ENCODE results near the gene KLHL6. TPM values are rescaled to one million over a fixed set of nuclear protein-coding genes. Genes with fewer than 3 reads are reported as not detected.

KLHL6 gene
- polyA plus RNA-seq, 4 donors, result 0.22 to 2.0 (median 1.5) TPM

GRCh38 chr3:183487016-183487415 lies 68.5 kb downstream of the KLHL6 start:
- no peak overlapping the region for H3K4me3 ChIP-seq (ENCODE audit: low read depth in 1 of 3, low read length in 3 of 3)
- H3K9me3 ChIP-seq (ENCODE audit: control insufficient read depth in 2 of 2, insufficient read depth in 1 of 2, low read depth in 1 of 2, low read length in 1 of 2), result no peaks in the 10 kb centered on the region
- H3K4me1 ChIP-seq (ENCODE audit: control insufficient read depth in 3 of 3, insufficient read depth in 2 of 3, low read depth in 1 of 3, low read length in 2 of 3), result peaks cover 0 to 12% (median 0%) of the 10 kb centered on the region in 3 donors
- 68 to 76% (median 72%) methylated on average over 4 of the region's 4 CpGs for WGBS, 3 donors
- DNase-seq, result no peak
- no peaks in the 10 kb centered on the region for H3K27me3 ChIP-seq (ENCODE audit: control insufficient read depth in 3 of 3, insufficient read depth in 3 of 3, low read length in 3 of 3)
- peaks cover 0 to 3% (median 0%) of the 10 kb centered on the region in 3 donors for H3K36me3 ChIP-seq (ENCODE audit: control insufficient read depth in 3 of 3, insufficient read depth in 2 of 3, low read depth in 1 of 3, low read length in 3 of 3)
- FAIRE-seq, result no peak
- no peak overlapping the region for H3K27ac ChIP-seq (ENCODE audit: low read depth in 1 of 3, low read length in 2 of 3)

GRCh38 chr3:183486472-183486871 lies 69.0 kb downstream of the KLHL6 start:
- no peak for DNase-seq

GRCh38 chr3:183485585-183485984 lies 69.9 kb downstream of the KLHL6 start:
- 83 to 93% (median 90%) methylated on average over 6 of the region's 6 CpGs for WGBS, 3 donors
- Histone ChIP-seq H3K9me3 (ENCODE audit: control insufficient read depth in 2 of 2, insufficient read depth in 1 of 2, low read depth in 1 of 2, low read length in 1 of 2) (no peaks in the 10 kb centered on the region), H3K27me3 (ENCODE audit: control insufficient read depth in 3 of 3, insufficient read depth in 3 of 3, low read length in 3 of 3) (no peaks in the 10 kb centered on the region), H3K4me1 (ENCODE audit: control insufficient read depth in 3 of 3, insufficient read depth in 2 of 3, low read depth in 1 of 3, low read length in 2 of 3) (peaks cover 0 to 5% (median 0%) of the 10 kb centered on the region in 3 donors), H3K4me3 (ENCODE audit: low read depth in 1 of 3, low read length in 3 of 3) (no peak overlapping the region), H3K27ac (ENCODE audit: low read depth in 1 of 3, low read length in 2 of 3) (peak overlapping the region in 1 of 3 donors; percentile 42), H3K36me3 (ENCODE audit: control insufficient read depth in 3 of 3, insufficient read depth in 2 of 3, low read depth in 1 of 3, low read length in 3 of 3) (peaks cover 0 to 3% (median 0%) of the 10 kb centered on the region in 3 donors)
- FAIRE-seq, result no peak
- no peak for DNase-seq

More at GRCh38 chr3:183486472-183486871, 69.0 kb downstream of the KLHL6 start:
- H3K27me3 ChIP-seq (ENCODE audit: control insufficient read depth in 3 of 3, insufficient read depth in 3 of 3, low read length in 3 of 3), result no peaks in the 10 kb centered on the region
- peaks cover 0 to 12% (median 0%) of the 10 kb centered on the region in 3 donors for H3K4me1 ChIP-seq (ENCODE audit: control insufficient read depth in 3 of 3, insufficient read depth in 2 of 3, low read depth in 1 of 3, low read length in 2 of 3)
- H3K9me3 ChIP-seq (ENCODE audit: control insufficient read depth in 2 of 2, insufficient read depth in 1 of 2, low read depth in 1 of 2, low read length in 1 of 2), result no peaks in the 10 kb centered on the region
- H3K36me3 ChIP-seq (ENCODE audit: control insufficient read depth in 3 of 3, insufficient read depth in 2 of 3, low read depth in 1 of 3, low read length in 3 of 3), result peaks cover 0 to 3% (median 0%) of the 10 kb centered on the region in 3 donors
- H3K4me3 ChIP-seq (ENCODE audit: low read depth in 1 of 3, low read length in 3 of 3), result no peak overlapping the region
- 87 to 93% (median 89%) methylated on average over 6 of the region's 6 CpGs for WGBS, 3 donors
- no peak for FAIRE-seq
- H3K27ac ChIP-seq (ENCODE audit: low read depth in 1 of 3, low read length in 2 of 3), result no peak overlapping the region

- 89 to 91% (median 91%) methylated on average over 6 of the region's 6 CpGs for WGBS, 3 donors
- Histone ChIP-seq H3K36me3 (ENCODE audit: control insufficient read depth in 3 of 3, insufficient read depth in 2 of 3, low read depth in 1 of 3, low read length in 3 of 3) (peaks cover 0 to 3% (median 0%) of the 10 kb centered on the region in 3 donors), H3K9me3 (ENCODE audit: control insufficient read depth in 2 of 2, insufficient read depth in 1 of 2, low read depth in 1 of 2, low read length in 1 of 2) (no peaks in the 10 kb centered on the region), H3K4me1 (ENCODE audit: control insufficient read depth in 3 of 3, insufficient read depth in 2 of 3, low read depth in 1 of 3, low read length in 2 of 3) (peaks cover 0 to under 1% (median 0%) of the 10 kb centered on the region in 3 donors), H3K4me3 (ENCODE audit: low read depth in 1 of 3, low read length in 3 of 3) (no peak overlapping the region), H3K27ac (ENCODE audit: low read depth in 1 of 3, low read length in 2 of 3) (peak overlapping the region in 1 of 3 donors; percentile 42), H3K27me3 (ENCODE audit: control insufficient read depth in 3 of 3, insufficient read depth in 3 of 3, low read length in 3 of 3) (no peaks in the 10 kb centered on the region)
- FAIRE-seq (no peak), DNase-seq (no peak)
These were observed 70.4 kb downstream of the KLHL6 start for GRCh38 chr3:183485093-183485492.

- FAIRE-seq, result no peak
- Histone ChIP-seq H3K4me1 (ENCODE audit: control insufficient read depth in 3 of 3, insufficient read depth in 2 of 3, low read depth in 1 of 3, low read length in 2 of 3) (no peaks in the 10 kb centered on the region), H3K4me3 (ENCODE audit: low read depth in 1 of 3, low read length in 3 of 3) (no peak overlapping the region), H3K36me3 (ENCODE audit: control insufficient read depth in 3 of 3, insufficient read depth in 2 of 3, low read depth in 1 of 3, low read length in 3 of 3) (peaks cover 0 to 3% (median 0%) of the 10 kb centered on the region in 3 donors), H3K27me3 (ENCODE audit: control insufficient read depth in 3 of 3, insufficient read depth in 3 of 3, low read length in 3 of 3) (no peaks in the 10 kb centered on the region), H3K9me3 (ENCODE audit: control insufficient read depth in 2 of 2, insufficient read depth in 1 of 2, low read depth in 1 of 2, low read length in 1 of 2) (no peaks in the 10 kb centered on the region), H3K27ac (ENCODE audit: low read depth in 1 of 3, low read length in 2 of 3) (peak overlapping the region in 1 of 3 donors; percentile 42)
- WGBS, 3 donors, result 85 to 93% (median 90%) methylated on average over 4 of the region's 4 CpGs
- DNase-seq, result no peak
These were observed 71.0 kb downstream of the KLHL6 start for GRCh38 chr3:183484431-183485075.

GRCh38 chr3:183481582-183481981 lies 73.9 kb downstream of the KLHL6 start:
- Histone ChIP-seq H3K27ac (ENCODE audit: low read depth in 1 of 3, low read length in 2 of 3) (no peak overlapping the region), H3K9me3 (ENCODE audit: control insufficient read depth in 2 of 2, insufficient read depth in 1 of 2, low read depth in 1 of 2, low read length in 1 of 2) (no peaks in the 10 kb centered on the region), H3K27me3 (ENCODE audit: control insufficient read depth in 3 of 3, insufficient read depth in 3 of 3, low read length in 3 of 3) (no peaks in the 10 kb centered on the region), H3K36me3 (ENCODE audit: control insufficient read depth in 3 of 3, insufficient read depth in 2 of 3, low read depth in 1 of 3, low read length in 3 of 3) (no peaks in the 10 kb centered on the region), H3K4me3 (ENCODE audit: low read depth in 1 of 3, low read length in 3 of 3) (no peak overlapping the region), H3K4me1 (ENCODE audit: control insufficient read depth in 3 of 3, insufficient read depth in 2 of 3, low read depth in 1 of 3, low read length in 2 of 3) (no peaks in the 10 kb centered on the region)
- FAIRE-seq (no peak), DNase-seq (no peak)
- WGBS, 3 donors, result 67 to 75% (median 73%) methylated on average over 8 of the region's 8 CpGs

GRCh38 chr3:183478501-183478900 lies 77.0 kb downstream of the KLHL6 start:
- WGBS, 3 donors, result 83 to 90% (median 86%) methylated on average over 7 to 10 of the region's 10 CpGs
- FAIRE-seq (no peak), DNase-seq (no peak)
- no peaks in the 10 kb centered on the region for H3K27me3 ChIP-seq (ENCODE audit: control insufficient read depth in 3 of 3, insufficient read depth in 3 of 3, low read length in 3 of 3)
- no peak overlapping the region for H3K27ac ChIP-seq (ENCODE audit: low read depth in 1 of 3, low read length in 2 of 3)
- no peaks in the 10 kb centered on the region for H3K4me1 ChIP-seq (ENCODE audit: control insufficient read depth in 3 of 3, insufficient read depth in 2 of 3, low read depth in 1 of 3, low read length in 2 of 3)
- H3K9me3 ChIP-seq (ENCODE audit: control insufficient read depth in 2 of 2, insufficient read depth in 1 of 2, low read depth in 1 of 2, low read length in 1 of 2), result no peaks in the 10 kb centered on the region
- H3K4me3 ChIP-seq (ENCODE audit: low read depth in 1 of 3, low read length in 3 of 3), result no peak overlapping the region
- no peaks in the 10 kb centered on the region for H3K36me3 ChIP-seq (ENCODE audit: control insufficient read depth in 3 of 3, insufficient read depth in 2 of 3, low read depth in 1 of 3, low read length in 3 of 3)

- FAIRE-seq (no peak), DNase-seq (no peak)
- H3K4me1 ChIP-seq (ENCODE audit: control insufficient read depth in 3 of 3, insufficient read depth in 2 of 3, low read depth in 1 of 3, low read length in 2 of 3), result no peaks in the 10 kb centered on the region
- no peaks in the 10 kb centered on the region for H3K9me3 ChIP-seq (ENCODE audit: control insufficient read depth in 2 of 2, insufficient read depth in 1 of 2, low read depth in 1 of 2, low read length in 1 of 2)
- no peak overlapping the region for H3K27ac ChIP-seq (ENCODE audit: low read depth in 1 of 3, low read length in 2 of 3)
- H3K27me3 ChIP-seq (ENCODE audit: control insufficient read depth in 3 of 3, insufficient read depth in 3 of 3, low read length in 3 of 3), result no peaks in the 10 kb centered on the region
- no peak overlapping the region for H3K4me3 ChIP-seq (ENCODE audit: low read depth in 1 of 3, low read length in 3 of 3)
- 70 to 83% (median 79%) methylated on average over 8 of the region's 8 CpGs for WGBS, 3 donors
- no peaks in the 10 kb centered on the region for H3K36me3 ChIP-seq (ENCODE audit: control insufficient read depth in 3 of 3, insufficient read depth in 2 of 3, low read depth in 1 of 3, low read length in 3 of 3)
These were observed 77.6 kb downstream of the KLHL6 start for GRCh38 chr3:183477801-183478456.

Data from small intestine (tissue), 7 donors.